RPMI7951 (cell line): ENCODE measurements around the gene EMX1. TPM values are rescaled to one million over a fixed set of nuclear protein-coding genes. Genes with fewer than 3 reads are reported as not detected.

ENCODE experiments used
- DNase-seq: peaks from one replicate; pipeline ENCODE4 v3.0.0-alpha.2; 2012; ENCODE audit warnings: low read depth
- total RNA-seq: library from RNA; depleted of rRNA; stranded (reverse); fragments of >200 nt; shearing (Covaris generic); gene quantifications from 2 replicates; pipeline ENCODE4 v1.2.3, GENCODE V29; 2014

EMX1 gene
- total RNA-seq, 1 experiment from 2014 or later, result not detected

- no peak for DNase-seq
Measured at GRCh38 chr2:72958542-72959385, 41.4 kb downstream of the EMX1 start.

- DNase-seq, result no peak
Measured at GRCh38 chr2:72959554-72959953, 42.2 kb downstream of the EMX1 start.

GRCh38 chr2:72959995-72960981, 43.0 kb downstream of the EMX1 start:
- no peak for DNase-seq

GRCh38 chr2:72961036-72961720, 43.9 kb downstream of the EMX1 start:
- no peak for DNase-seq

DNA sequence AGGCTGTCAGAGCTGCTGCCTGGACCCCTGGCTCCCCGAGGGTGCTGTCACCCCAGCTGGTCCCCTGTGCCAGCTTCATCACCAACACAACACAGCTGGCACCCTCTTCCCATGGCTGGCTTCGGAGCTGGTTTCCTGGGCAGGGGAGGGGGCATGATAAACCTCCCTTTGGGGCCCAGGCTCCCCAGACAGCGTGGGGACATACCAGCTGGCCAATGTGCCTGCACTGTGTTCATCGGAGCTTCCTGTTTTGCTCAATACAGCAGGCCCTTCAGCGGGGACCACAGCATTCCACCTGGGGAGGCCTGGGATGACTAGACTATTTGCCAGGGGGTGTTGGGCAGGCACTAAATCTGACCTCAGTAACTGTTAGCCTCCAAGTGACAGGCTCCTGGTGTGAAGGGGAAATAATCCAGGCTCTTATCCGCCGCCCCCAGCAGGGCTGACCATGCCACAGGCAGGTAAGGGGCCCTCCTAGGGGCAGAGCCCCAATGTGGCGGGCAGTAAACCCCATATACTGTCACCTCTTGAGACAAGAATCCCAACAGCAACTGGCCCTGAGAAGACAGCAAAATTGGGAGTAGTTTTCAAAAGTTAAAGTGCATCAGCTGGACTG, 44.6 kb downstream of the EMX1 start:
- no peak for DNase-seq

DNA sequence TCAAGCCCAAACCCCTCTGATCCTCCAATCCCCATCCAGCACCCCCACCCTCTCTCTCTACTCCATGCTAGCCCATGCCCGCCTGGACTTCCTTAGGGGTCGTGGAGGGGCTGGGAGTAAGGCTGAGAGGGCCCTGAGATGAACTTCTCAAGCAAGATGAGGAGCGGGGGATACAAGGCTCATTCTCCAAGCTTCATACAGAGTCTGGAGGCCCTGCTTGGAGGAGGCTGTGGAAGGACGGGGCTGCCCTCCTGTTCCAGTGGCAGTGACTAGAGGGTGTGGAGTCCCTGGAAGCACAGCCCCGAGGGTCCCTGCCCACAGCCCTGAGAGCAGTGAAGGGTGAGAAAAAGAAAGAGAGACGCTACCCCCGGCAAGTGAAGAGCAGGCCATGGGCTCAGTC, 45.6 kb downstream of the EMX1 start:
- DNase-seq, result no peak

DNA sequence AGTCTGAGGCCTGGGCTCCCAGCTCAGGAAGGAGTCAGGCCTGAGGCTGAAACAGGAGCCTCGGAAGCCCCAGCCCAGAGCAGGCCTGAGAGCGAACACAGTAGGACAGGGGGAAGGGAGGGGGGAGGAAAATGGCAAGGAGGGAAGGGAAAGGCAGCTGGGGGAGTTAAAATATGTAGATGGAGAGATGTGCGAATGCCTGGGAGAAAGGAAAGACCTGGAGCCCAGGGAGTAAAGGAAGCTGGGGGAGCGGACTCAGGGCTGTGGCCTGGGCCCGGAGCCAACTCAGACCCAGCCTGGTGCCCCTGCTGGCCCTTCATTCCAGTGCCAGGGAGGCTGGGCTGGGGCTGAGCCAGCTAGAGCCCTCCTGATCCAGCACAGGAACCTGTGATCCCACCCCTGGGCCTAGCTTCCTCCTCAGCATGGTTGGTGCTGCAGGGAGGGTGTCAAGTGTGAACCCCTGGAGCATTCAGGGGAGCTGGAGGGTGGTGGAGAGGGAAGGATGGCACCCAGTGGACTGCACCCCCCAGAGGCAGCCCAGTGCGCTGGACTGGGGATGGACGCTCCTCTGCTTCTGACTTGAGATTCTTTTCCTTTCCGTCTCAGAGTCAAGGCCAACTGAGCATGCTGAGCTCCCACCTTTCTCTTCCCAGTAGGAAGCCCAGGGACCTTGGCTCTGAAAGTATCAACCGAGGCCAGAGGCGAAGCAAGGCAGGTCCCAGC, 46.3 kb downstream of the EMX1 start:
- DNase-seq, result no peak

- DNase-seq, result no peak
Measured at GRCh38 chr2:72964146-72964525, 46.8 kb downstream of the EMX1 start.

DNA sequence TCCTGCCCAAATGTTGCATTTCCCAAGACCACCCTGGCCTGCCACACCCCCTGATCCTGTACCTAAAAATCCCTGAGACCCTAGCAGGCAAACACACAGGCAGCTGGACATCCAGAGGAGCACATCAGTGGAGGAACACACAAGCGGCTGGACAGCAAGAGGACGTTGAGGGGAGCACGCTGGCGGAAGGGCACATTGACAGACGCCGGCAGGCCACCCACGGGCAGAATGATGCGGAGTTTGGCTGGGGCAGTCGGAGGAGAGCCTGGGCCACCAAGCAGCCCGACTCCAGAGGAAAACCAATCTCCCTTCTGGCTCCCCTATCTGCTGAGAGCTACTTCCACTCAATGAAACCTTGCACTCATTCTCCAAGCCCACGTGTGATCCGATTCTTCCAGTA, 47.7 kb downstream of the EMX1 start:
- DNase-seq, result no peak

DNA sequence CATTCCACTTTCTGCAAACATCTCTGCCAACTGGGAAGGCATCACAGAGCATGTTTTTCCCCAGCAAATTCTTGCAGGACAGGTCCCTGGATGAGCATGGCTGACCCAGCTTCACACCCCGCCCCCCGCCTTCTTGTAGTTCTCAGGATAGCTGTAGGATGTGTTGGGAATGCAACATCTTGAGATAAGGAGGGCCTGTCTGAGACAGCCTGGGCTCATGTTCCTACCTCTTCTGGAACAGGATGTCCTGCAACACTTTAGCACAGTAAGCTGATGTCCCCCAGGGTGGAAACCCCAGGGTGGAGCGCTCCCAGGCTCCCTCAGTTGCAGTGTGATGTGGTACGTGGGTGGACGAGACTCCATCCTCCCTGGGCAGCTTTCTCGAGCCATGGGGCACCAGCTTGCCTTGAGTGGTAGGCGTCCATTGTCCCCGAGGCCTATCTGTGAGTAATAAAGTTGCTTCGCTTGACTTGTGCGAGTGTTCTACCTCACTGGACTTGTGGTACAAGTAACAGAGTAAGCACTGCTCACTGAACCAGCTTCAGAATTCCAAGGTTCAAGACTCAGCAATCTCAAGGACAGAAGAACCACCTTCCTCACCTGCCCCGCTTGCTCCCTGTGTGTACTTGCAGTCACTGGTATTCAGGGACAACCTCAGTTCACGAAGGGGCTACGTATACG, 48.6 kb downstream of the EMX1 start:
- DNase-seq, result no peak

GRCh38 chr2:72968286-72968685, 51.0 kb downstream of the EMX1 start:
- no peak for DNase-seq

DNA sequence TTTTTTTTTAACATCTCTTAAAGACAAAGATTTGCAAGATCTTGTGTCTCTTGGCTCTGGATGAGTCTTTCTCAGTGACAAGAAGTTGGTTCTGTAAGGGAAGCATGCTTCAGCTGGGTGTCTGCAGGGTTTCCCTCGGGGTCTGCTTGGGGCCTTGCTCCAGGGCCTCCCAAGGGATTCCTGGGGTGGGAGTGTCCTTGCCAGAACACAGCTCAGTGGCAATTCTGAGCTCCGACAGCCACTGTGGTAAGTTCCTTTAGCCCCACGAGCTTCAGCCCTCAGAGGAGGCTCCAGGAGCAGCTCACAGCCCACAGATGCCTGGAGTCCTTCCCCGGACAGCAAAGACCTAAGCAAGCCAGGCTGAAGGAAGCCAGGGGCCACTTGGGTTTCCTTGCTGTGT, 52.4 kb downstream of the EMX1 start:
- no peak for DNase-seq

GRCh38 chr2:72971036-72971435, 53.7 kb downstream of the EMX1 start:
- no peak for DNase-seq

DNA sequence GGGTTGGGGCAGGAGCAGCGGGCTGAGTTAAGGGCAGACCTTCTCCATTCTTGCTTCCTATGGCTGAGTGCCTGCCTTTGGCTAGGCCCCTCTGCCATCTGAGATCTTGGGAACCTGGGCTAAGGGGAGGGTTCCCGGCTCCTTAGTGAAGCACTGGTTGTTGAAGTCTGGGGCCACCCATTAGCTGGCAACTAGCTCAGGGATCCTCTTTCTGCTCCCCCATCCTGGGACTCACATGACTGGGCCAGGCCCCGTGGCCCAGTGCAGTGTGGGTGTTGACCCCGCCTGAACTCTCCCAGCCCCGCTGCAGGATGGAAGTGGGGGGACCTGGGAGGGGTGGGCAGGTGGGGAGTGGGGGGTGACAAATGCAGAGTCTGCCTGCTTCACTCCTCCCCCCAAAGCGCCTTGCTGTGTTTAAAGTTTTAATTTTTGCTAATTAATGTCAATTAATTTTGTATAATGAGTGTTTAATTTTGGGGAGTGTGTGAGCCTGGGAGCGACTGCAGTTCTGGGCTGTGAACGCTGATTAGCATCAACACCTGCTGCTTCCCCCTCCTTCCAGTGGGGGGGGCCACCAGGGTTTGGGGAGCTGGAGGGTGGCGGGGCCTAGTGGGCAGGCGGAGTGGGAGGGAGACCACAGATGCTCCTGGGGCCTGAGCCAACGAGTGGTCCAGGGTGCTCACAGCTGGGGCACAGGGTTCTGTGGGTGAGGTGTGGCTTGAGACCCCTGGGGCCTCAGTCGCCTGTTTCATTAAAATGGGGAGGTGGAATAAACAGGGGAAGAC, 55.2 kb downstream of the EMX1 start:
- no peak for DNase-seq

GRCh38 chr2:72973137-72973535, 55.8 kb downstream of the EMX1 start:
- DNase-seq, result no peak

DNA sequence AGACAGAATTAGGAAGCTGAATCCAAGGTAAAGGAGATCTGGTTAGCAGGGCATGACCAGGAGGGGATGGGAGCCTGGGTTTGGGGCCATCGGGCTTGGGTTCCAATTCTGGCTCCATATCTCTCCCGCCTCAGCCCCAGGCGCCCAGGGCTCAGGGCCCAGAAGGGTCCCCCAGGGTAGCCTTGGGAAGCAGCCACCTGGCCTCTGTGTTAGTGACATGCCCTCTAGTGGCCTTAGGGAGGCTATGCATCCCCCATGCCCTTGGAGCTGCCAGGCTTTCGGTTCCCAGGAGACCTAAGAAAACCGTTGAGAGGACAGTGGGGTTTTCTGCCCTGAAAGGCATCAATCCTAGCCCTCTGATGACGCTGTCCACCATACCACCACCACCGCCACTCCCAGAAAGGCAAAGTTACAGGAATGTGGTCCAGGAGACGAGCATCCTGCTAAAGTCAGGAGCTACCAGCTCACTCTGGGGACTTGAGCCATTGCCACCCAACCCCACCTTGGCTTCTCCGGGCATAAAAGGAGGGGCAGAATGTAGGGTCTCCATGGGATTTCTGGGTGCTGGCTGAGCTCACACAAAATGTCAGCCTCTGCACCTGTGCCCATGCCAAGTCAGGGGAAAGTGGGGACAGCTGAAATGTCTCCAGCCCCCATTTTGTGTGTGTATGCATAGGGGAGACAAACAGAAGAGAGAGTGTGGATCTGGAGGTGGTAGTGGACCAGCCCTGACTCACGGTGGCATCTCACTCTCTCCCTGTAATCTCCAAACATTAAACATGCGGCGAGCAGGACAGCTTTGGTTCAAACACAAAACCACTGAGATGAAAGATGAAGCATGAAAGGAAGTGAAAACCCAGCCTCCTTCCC, 56.5 kb downstream of the EMX1 start:
- DNase-seq, result peak; percentile 47

- no peak for DNase-seq
Measured at GRCh38 chr2:72974436-72974754, 57.1 kb downstream of the EMX1 start.

- no peak for DNase-seq
Measured at GRCh38 chr2:72975017-72975416, 57.7 kb downstream of the EMX1 start.

DNA sequence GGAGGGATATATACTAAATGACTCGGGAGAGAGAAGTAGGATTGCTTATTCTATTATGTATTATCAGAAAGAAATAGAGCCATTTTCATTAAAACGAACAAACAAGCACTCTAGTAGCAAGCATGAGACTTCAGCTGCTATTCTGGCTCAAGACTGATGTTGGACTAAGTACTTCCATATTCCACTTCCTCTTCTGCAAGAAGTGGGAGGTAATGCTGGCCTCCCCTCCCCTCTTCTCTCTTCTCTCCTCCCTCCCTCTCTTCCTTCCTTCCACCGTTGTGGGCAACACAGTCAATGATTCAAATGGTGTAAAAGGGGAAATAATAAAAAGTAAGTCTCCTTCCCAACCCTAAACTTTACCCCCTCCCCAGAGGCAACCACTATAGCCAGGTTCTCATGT, 62.6 kb downstream of the EMX1 start:
- DNase-seq, result no peak
